Breast epithelium (tissue), 4 donors: ENCODE data around the gene METTL2A. TPM values are rescaled to one million over a fixed set of nuclear protein-coding genes. Genes with fewer than 3 reads are reported as not detected.
"Not testable (repeated sequence)": the region's sequence is repeated elsewhere in the genome, so short reads cannot be mapped to it uniquely, and the experiment has no call there.

Source experiments
- DNase-seq, 2 donors: peaks; one replicate each; pipeline ENCODE4 v3.0.0-alpha.2; 2019; ENCODE audit warnings: low spot score in 2 of 2
- H3K27ac ChIP-seq, 2 donors: fragments of 200-600 bp; sonication (generic) in 1 of 2; one replicate each; pipeline ENCODE4 v1.5.1; 2016 to 2019; ENCODE audit warnings: mild to moderate bottlenecking in 1 of 2
- H3K27me3 ChIP-seq, 2 donors: fragments of 200-600 bp; sonication (generic) in 1 of 2; one replicate each; pipeline versions ENCODE4 v1.5.1 to v1.6.0; 2017 to 2019; ENCODE audit warnings: control low read depth in 1 of 2, mild to moderate bottlenecking in 1 of 2
- H3K36me3 ChIP-seq: fragments of 200-600 bp; one replicate; pipeline ENCODE4 v1.5.1; 2019
- H3K4me1 ChIP-seq, 2 donors: fragments of 200-600 bp; sonication (generic); one replicate each; pipeline ENCODE4 v1.5.1; 2016 to 2019; ENCODE audit warnings: control low read depth in 1 of 2
- H3K4me3 ChIP-seq, 3 donors: fragments of 200-600 bp; sonication (generic); 1 replicate in 2 of 3; 2 replicates in 1 of 3; pipeline ENCODE4 v1.5.1; 2016 to 2019; ENCODE audit warnings: mild to moderate bottlenecking in 3 of 3, moderate library complexity in 2 of 3
- H3K9me3 ChIP-seq, 2 donors: fragments of 200-600 bp; sonication (generic) in 1 of 2; one replicate each; pipeline ENCODE4 v1.5.1; 2016 to 2019; ENCODE audit warnings: control low read depth in 1 of 2
- CTCF ChIP-seq, 3 donors: fragments of 450-650 bp; IDR thresholded peaks; one replicate each; pipeline ENCODE4 v1.5.1; 2016 to 2017; ENCODE audit warnings: antibody characterized with exemption in 3 of 3, mild to moderate bottlenecking in 3 of 3, moderate library complexity in 3 of 3
- POLR2A ChIP-seq: fragments of 450-650 bp; IDR thresholded peaks from one replicate; pipeline ENCODE4 v1.6.1; 2016; ENCODE audit warnings: antibody characterized with exemption, mild to moderate bottlenecking, moderate library complexity
- POLR2AphosphoS5 ChIP-seq, 3 donors: sonication (generic); formaldehyde crosslinking; IDR thresholded peaks; one replicate each; pipeline ENCODE4 v1.6.1; 2017; ENCODE audit warnings: antibody characterized with exemption in 3 of 3
- intact Hi-C: fragments of 100-400 bp; cut with DNase I; formaldehyde crosslinking; loops from one replicate; pipeline ENCODE4 v1.15.1; 2023; ENCODE audit warnings: low total_unique reads
- total RNA-seq, 3 donors: library from RNA; depleted of rRNA; stranded (reverse); fragments of >200 nt; gene quantifications; one replicate each; pipeline ENCODE4 v1.1.0, GENCODE V29; 2016

The METTL2A gene
- total RNA-seq, 3 donors from 2014 or later = 11.2 to 18.0 (median 13.8) TPM

GRCh38 chr17:62398891-62399290 lies 24.8 kb upstream of the METTL2A start:
- H3K4me1 ChIP-seq = no peaks in the 10 kb centered on the region
- no peaks in the 10 kb centered on the region for H3K27me3 ChIP-seq
- TF ChIP-seq POLR2A (no peak), CTCF (IDR thresholded peaks at IDR 0.05) (no peak), POLR2AphosphoS5 (IDR thresholded peaks at IDR 0.05) (no peak)
- H3K4me3 ChIP-seq = no peak overlapping the region
- no peaks in the 10 kb centered on the region for H3K9me3 ChIP-seq
- intact Hi-C loops = no loop called here
- no peak overlapping the region for H3K27ac ChIP-seq
- H3K36me3 ChIP-seq = no peaks in the 10 kb centered on the region
- no peak for DNase-seq

GRCh38 chr17:62405451-62405850 lies 18.2 kb upstream of the METTL2A start:
- Histone ChIP-seq H3K9me3 (no peaks in the 10 kb centered on the region), H3K4me1 (no peaks in the 10 kb centered on the region), H3K36me3 (no peaks in the 10 kb centered on the region), H3K27me3 (no peaks in the 10 kb centered on the region), H3K27ac (no peak overlapping the region), H3K4me3 (no peak overlapping the region)
- DNase-seq = no peak
- intact Hi-C loops = no loop called here
- no peak for TF ChIP-seq POLR2A
- TF ChIP-seq CTCF (IDR thresholded peaks at IDR 0.05) = no peak
- TF ChIP-seq POLR2AphosphoS5 (IDR thresholded peaks at IDR 0.05) = no peak

- intact Hi-C loops, H3K4me1 ChIP-seq, H3K4me3 ChIP-seq, H3K9me3 ChIP-seq, H3K27ac ChIP-seq, H3K36me3 ChIP-seq, H3K27me3 ChIP-seq, DNase-seq: not testable (repeated sequence)
Measured at GRCh38 chr17:62413090-62413489, 10.6 kb upstream of the METTL2A start.

GRCh38 chr17:62426214-62426613 lies 2.5 kb downstream of the METTL2A start:
- intact Hi-C loops, H3K4me3 ChIP-seq, H3K9me3 ChIP-seq, H3K36me3 ChIP-seq, H3K27me3 ChIP-seq, H3K27ac ChIP-seq, H3K4me1 ChIP-seq, DNase-seq: not testable (repeated sequence)

GRCh38 chr17:62435251-62435650 lies 11.6 kb downstream of the METTL2A start:
- H3K36me3 ChIP-seq, H3K4me1 ChIP-seq, DNase-seq, H3K9me3 ChIP-seq, H3K27me3 ChIP-seq, H3K27ac ChIP-seq, intact Hi-C loops, H3K4me3 ChIP-seq: not testable (repeated sequence)

- intact Hi-C loops, H3K27me3 ChIP-seq, H3K4me1 ChIP-seq, DNase-seq, H3K36me3 ChIP-seq, H3K4me3 ChIP-seq, H3K9me3 ChIP-seq, H3K27ac ChIP-seq: not testable (repeated sequence)
Measured at GRCh38 chr17:62441181-62441580, 17.5 kb downstream of the METTL2A start.

- H3K27ac ChIP-seq = no peak overlapping the region
- no peak for DNase-seq
- H3K4me3 ChIP-seq = no peak overlapping the region
- no peaks in the 10 kb centered on the region for H3K9me3 ChIP-seq
- no peaks in the 10 kb centered on the region for H3K4me1 ChIP-seq
- H3K27me3 ChIP-seq = no peaks in the 10 kb centered on the region
- intact Hi-C loops = no loop called here
- no peaks in the 10 kb centered on the region for H3K36me3 ChIP-seq
- TF ChIP-seq CTCF (IDR thresholded peaks at IDR 0.05) (no peak), POLR2AphosphoS5 (IDR thresholded peaks at IDR 0.05) (no peak), POLR2A (no peak)
Measured at GRCh38 chr17:62444063-62444462, 20.4 kb downstream of the METTL2A start.

- H3K27me3 ChIP-seq, H3K36me3 ChIP-seq, intact Hi-C loops, H3K4me1 ChIP-seq, H3K27ac ChIP-seq, H3K9me3 ChIP-seq, H3K4me3 ChIP-seq, DNase-seq: not testable (repeated sequence)
Measured at GRCh38 chr17:62445791-62446190, 22.1 kb downstream of the METTL2A start.

GRCh38 chr17:62452195-62452594 lies 28.5 kb downstream of the METTL2A start:
- H3K4me1 ChIP-seq, H3K9me3 ChIP-seq, intact Hi-C loops, H3K27me3 ChIP-seq, H3K27ac ChIP-seq, H3K4me3 ChIP-seq, H3K36me3 ChIP-seq, DNase-seq: not testable (repeated sequence)

- H3K36me3 ChIP-seq, DNase-seq, H3K27ac ChIP-seq, H3K27me3 ChIP-seq, H3K4me3 ChIP-seq, H3K4me1 ChIP-seq, H3K9me3 ChIP-seq, intact Hi-C loops: not testable (repeated sequence)
Measured at GRCh38 chr17:62453041-62453440, 29.3 kb downstream of the METTL2A start.

GRCh38 chr17:62453656-62454055 lies 30.0 kb downstream of the METTL2A start:
- H3K36me3 ChIP-seq, H3K27me3 ChIP-seq, H3K4me1 ChIP-seq, H3K9me3 ChIP-seq, H3K27ac ChIP-seq, intact Hi-C loops, H3K4me3 ChIP-seq, DNase-seq: not testable (repeated sequence)
